Measurements from ENCODE around the gene PPP4R1. TPM values are rescaled to one million over a fixed set of nuclear protein-coding genes. Genes with fewer than 3 reads are reported as not detected.
A peak's percentile ranks its signal among the peaks of the same experiment; 100 is the strongest.

Gene PPP4R1
- total RNA-seq, 1 donor from 2014 or later, result 56.0 TPM

DNA sequence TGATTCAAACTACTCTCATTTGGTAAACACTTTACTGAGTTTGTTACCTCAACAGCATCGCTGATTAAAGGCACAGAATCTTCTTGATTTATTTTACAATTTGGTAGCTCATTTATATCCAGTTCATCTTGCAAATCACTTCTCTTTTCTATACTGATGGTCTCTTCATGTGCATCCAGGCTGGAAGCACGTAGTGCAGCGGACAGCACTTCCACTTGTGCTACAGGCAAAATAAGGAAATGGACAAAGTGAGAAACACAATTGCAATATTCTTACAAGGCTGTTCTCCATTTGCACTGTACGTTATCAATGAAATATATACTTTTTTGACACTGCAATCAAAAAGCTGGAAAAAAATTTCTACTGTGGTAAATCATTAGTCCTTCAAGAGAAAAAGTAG is 51.0 kb downstream of the PPP4R1 start:
- Mint-ChIP-seq H3K4me1 (no peaks in the 10 kb centered on the region), H3K9me3 (no peaks in the 10 kb centered on the region), H3K36me3 (ENCODE audit: low read depth) (peaks cover 30% of the 10 kb centered on the region), H3K27me3 (no peaks in the 10 kb centered on the region), H3K27ac (no peak overlapping the region), H3K4me3 (no peak overlapping the region)
- DNase-seq, result no peak
- intact Hi-C loops (cut with micrococcal nuclease), result no loop called here

- Mint-ChIP-seq H3K4me1 (no peaks in the 10 kb centered on the region), H3K27ac (no peak overlapping the region), H3K9me3 (no peaks in the 10 kb centered on the region), H3K36me3 (ENCODE audit: low read depth) (peaks cover 30% of the 10 kb centered on the region), H3K27me3 (no peaks in the 10 kb centered on the region), H3K4me3 (no peak overlapping the region)
- intact Hi-C loops (cut with micrococcal nuclease), result no loop called here
- DNase-seq, result no peak
Measured at GRCh38 chr18:9562584-9562983, 51.8 kb downstream of the PPP4R1 start.

- no peak for DNase-seq
- Mint-ChIP-seq H3K9me3 (no peaks in the 10 kb centered on the region), H3K4me1 (no peaks in the 10 kb centered on the region), H3K4me3 (no peak overlapping the region), H3K36me3 (ENCODE audit: low read depth) (peaks cover 31% of the 10 kb centered on the region), H3K27ac (no peak overlapping the region), H3K27me3 (no peaks in the 10 kb centered on the region)
- intact Hi-C loops (cut with micrococcal nuclease), result no loop called here
Measured at GRCh38 chr18:9561759-9562158, 52.6 kb downstream of the PPP4R1 start.

DNA sequence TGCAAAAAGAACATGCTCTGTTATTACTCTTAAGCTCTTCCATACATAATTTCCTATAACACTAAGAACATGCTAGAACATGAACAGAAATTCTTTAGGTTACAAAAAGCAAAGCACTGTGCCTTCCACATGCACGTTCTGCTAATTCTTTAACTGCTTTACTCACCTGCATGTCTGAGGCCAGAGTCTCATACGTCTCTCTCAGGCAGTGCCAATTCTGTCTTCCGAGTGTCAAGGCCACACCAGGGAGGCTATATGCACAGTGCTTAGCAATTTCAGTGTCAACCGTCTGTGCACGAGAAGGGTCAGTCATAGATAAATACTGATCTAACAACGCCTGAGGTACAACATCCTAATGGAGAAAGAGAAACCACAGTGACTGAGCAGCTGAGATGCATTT is 55.1 kb downstream of the PPP4R1 start:
- Mint-ChIP-seq H3K36me3 (ENCODE audit: low read depth) (peaks cover 41% of the 10 kb centered on the region), H3K4me1 (peaks cover 1% of the 10 kb centered on the region), H3K9me3 (no peaks in the 10 kb centered on the region), H3K27ac (no peak overlapping the region), H3K4me3 (no peak overlapping the region), H3K27me3 (no peaks in the 10 kb centered on the region)
- no peak for DNase-seq
- intact Hi-C loops (cut with micrococcal nuclease), result no loop called here

DNA sequence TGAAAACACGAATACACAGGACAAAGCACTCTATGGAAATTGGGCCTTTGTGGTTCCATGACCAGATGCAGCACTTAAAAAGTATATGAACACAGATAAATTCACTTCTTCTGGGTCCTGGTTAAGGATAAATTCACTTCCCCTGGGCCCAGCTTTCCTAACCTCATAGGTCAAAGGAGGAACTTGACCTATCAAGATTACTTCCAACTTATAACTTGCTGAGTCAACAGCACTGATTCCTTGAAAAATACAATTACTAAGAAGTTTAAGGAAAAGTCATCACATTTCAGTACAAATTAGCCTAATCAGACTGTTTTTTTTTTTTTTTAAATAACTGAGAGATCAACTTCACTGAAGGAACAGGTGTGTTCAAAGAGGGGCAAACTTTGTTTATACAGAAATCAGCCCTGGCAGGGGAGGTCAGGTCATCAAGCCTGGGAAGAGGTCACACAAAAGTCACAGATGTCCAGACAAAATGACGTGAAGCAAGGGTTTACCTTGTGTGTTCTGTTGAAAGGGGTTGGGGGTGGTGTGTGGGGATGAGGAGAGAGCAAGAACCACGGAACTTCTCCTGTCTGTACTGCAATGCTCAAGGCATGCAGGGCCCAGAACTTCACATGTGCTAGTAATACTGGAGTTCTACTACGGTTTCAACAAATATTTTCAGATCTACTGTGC is 55.8 kb downstream of the PPP4R1 start:
- Mint-ChIP-seq H3K36me3 (ENCODE audit: low read depth) (peaks cover 43% of the 10 kb centered on the region), H3K27ac (peak overlapping the region; percentile 9), H3K9me3 (no peaks in the 10 kb centered on the region), H3K27me3 (no peaks in the 10 kb centered on the region), H3K4me3 (no peak overlapping the region), H3K4me1 (peaks cover 1% of the 10 kb centered on the region)
- no peak for DNase-seq
- intact Hi-C loops (cut with micrococcal nuclease), result no loop called here

- intact Hi-C loops (cut with micrococcal nuclease), result no loop called here
Measured at GRCh38 chr18:9557250-9557943, 57.0 kb downstream of the PPP4R1 start.

DNA sequence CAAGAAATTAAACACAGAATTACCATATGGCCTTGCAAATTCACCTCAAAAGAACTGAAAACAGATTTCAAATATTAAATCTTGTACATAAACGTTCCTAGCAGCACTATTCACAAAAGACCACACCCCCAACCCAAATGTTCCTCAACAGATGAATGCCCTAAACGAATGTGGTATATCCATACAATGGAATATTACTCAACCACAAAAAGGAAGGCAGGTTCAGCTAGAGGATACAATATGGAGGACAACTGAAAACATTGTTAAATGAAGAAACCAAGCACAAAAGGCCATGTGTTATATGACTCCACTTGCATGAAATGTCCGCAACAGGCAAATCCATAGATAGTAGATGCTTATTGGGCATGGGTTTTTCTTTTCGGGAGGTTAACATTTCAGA is 61.7 kb downstream of the PPP4R1 start:
- DNase-seq, result no peak
- Mint-ChIP-seq H3K36me3 (ENCODE audit: low read depth) (peaks cover 58% of the 10 kb centered on the region), H3K4me3 (no peak overlapping the region)

More at GRCh38 chr18:9557250-9557943, 57.0 kb downstream of the PPP4R1 start:
- peaks cover 4% of the 10 kb centered on the region for H3K9me3 Mint-ChIP-seq
- H3K4me3 Mint-ChIP-seq, result no peak overlapping the region
- no peak overlapping the region for H3K27ac Mint-ChIP-seq
- no peaks in the 10 kb centered on the region for H3K27me3 Mint-ChIP-seq
- H3K4me1 Mint-ChIP-seq, result peaks cover 1% of the 10 kb centered on the region
- DNase-seq, result no peak
- peaks cover 47% of the 10 kb centered on the region for H3K36me3 Mint-ChIP-seq (ENCODE audit: low read depth)

DNA sequence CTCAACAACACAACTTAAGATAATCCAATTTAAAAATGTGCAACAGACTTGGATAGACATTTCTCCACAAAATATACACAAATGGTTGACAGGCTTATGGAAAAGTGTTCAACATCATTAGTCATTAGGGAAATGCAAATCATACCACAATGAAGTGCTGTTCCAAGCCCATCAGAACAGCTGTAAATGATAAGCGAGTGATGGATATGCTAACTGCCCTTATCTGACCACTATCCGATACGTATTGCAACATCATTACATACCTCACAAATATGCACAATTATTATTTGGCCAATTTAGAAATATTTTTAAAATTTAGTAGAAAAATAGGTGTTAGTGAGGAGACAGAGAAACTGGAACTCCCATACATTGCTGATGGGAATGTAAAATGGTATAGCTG is 62.2 kb downstream of the PPP4R1 start:
- intact Hi-C loops (cut with micrococcal nuclease), result no loop called here
- Mint-ChIP-seq H3K9me3 (peaks cover 4% of the 10 kb centered on the region), H3K27me3 (no peaks in the 10 kb centered on the region)

More for the DNA sequence above, 61.7 kb downstream of the PPP4R1 start:
- Mint-ChIP-seq H3K27me3 (no peaks in the 10 kb centered on the region), H3K4me1 (peaks cover 1% of the 10 kb centered on the region), H3K9me3 (peaks cover 4% of the 10 kb centered on the region), H3K27ac (no peak overlapping the region)
- intact Hi-C loops (cut with micrococcal nuclease), result no loop called here

DNA sequence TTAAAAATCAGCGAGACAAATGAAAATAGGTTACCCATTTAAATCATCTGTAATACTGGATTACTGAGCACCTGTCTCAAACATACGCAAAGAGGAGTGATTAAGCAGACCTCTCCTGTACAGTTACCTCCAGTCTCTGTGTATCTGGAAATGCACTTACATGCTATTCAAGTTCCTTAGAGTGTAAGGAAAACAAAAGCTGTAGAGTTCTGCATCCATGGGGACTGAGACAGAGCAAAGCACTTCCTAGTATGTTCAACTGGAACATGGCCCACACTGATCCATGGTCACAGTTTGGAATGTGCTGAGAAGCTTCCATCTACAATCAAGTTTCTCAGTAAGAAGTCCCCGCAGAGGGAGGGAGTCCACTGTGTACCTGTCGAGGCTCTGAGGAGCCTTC is 63.9 kb downstream of the PPP4R1 start:
- Mint-ChIP-seq H3K36me3 (ENCODE audit: low read depth) (peaks cover 56% of the 10 kb centered on the region), H3K9me3 (peaks cover 4% of the 10 kb centered on the region), H3K4me1 (peaks cover 1% of the 10 kb centered on the region), H3K4me3 (no peak overlapping the region), H3K27me3 (no peaks in the 10 kb centered on the region), H3K27ac (no peak overlapping the region)
- intact Hi-C loops (cut with micrococcal nuclease), result no loop called here
- DNase-seq, result no peak

More for the DNA sequence above, 62.2 kb downstream of the PPP4R1 start:
- peaks cover 1% of the 10 kb centered on the region for H3K4me1 Mint-ChIP-seq
- H3K4me3 Mint-ChIP-seq, result no peak overlapping the region
- no peak for DNase-seq
- H3K27ac Mint-ChIP-seq, result no peak overlapping the region
- peaks cover 60% of the 10 kb centered on the region for H3K36me3 Mint-ChIP-seq (ENCODE audit: low read depth)

- H3K27me3 Mint-ChIP-seq, result no peaks in the 10 kb centered on the region
- intact Hi-C loops (cut with micrococcal nuclease), result no loop called here
- H3K9me3 Mint-ChIP-seq, result peaks cover 4% of the 10 kb centered on the region
- no peaks in the 10 kb centered on the region for H3K4me1 Mint-ChIP-seq
- no peak for DNase-seq
- H3K36me3 Mint-ChIP-seq (ENCODE audit: low read depth), result peaks cover 51% of the 10 kb centered on the region
- H3K4me3 Mint-ChIP-seq, result no peak overlapping the region
- H3K27ac Mint-ChIP-seq, result no peak overlapping the region
Measured at GRCh38 chr18:9549405-9549804, 65.0 kb downstream of the PPP4R1 start.

GRCh38 chr18:9547782-9548181 is 66.6 kb downstream of the PPP4R1 start:
- H3K9me3 Mint-ChIP-seq, result peaks cover 2% of the 10 kb centered on the region
- no peaks in the 10 kb centered on the region for H3K4me1 Mint-ChIP-seq
- H3K27ac Mint-ChIP-seq, result no peak overlapping the region
- DNase-seq, result no peak
- H3K27me3 Mint-ChIP-seq, result no peaks in the 10 kb centered on the region
- H3K36me3 Mint-ChIP-seq (ENCODE audit: low read depth), result peaks cover 41% of the 10 kb centered on the region
- no peak overlapping the region for H3K4me3 Mint-ChIP-seq
- intact Hi-C loops (cut with micrococcal nuclease), result no loop called here

DNA sequence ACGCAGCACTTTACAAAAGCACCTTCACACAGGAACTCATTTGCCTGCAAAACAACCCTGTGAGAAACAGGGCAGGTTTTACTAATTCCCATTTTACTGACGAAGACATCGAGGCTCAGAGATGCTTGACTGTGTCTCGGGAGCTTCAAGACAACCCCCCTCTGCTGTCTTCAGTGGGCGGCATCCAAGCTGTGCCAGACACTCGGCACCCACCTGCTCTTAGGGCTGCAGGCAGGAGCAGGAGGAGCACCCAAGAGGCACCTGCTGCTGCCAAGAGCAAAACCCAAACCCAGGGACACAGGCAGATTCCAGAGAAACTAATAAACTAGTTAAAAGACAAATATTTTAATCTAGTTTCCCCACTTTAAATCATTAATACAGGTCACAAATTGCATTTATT is 67.9 kb downstream of the PPP4R1 start:
- intact Hi-C loops (cut with micrococcal nuclease), result no loop called here
- no peak for DNase-seq
- Mint-ChIP-seq H3K27ac (no peak overlapping the region), H3K4me3 (no peak overlapping the region), H3K4me1 (no peaks in the 10 kb centered on the region), H3K27me3 (no peaks in the 10 kb centered on the region), H3K36me3 (ENCODE audit: low read depth) (peaks cover 33% of the 10 kb centered on the region), H3K9me3 (no peaks in the 10 kb centered on the region)

DNA sequence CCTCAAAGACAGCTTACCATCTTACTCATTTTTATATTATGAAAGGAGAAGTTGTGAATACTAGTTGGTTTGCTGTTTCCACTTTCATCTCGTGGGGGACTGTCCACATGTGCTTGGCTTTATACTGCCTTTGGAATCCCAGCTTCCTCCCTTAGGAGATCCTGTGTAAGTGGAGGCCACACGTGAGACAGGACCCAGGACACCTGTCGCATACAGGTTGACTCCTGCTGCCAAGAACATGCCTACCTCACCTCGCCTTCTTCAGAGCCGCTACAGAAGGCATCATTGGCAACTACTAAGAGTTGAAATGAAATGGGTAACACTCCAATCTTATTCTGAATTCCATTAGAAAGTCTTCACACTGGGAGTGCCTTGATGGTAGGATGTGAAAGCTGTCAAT is 69.3 kb downstream of the PPP4R1 start:
- H3K4me1 Mint-ChIP-seq, result no peaks in the 10 kb centered on the region

DNA sequence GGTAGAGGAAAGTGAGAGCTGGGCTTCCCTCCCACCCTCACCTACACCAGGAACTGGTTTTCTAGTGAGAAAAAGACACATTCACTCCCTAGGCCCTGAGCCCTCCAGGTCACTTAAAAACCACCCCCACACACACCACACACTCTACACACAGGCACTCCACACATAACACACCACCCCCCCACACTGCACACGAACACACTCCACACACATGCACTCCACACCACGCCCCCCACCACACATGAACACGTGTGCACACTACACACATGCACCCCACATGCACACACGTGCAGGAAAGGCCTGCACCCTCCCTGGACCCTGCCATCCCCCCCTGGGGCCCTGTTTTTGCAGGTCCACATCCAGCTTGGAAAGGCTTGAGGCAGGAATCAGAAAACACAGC is 71.4 kb downstream of the PPP4R1 start:
- no peaks in the 10 kb centered on the region for H3K27me3 Mint-ChIP-seq
- no peaks in the 10 kb centered on the region for H3K9me3 Mint-ChIP-seq
- intact Hi-C loops (cut with micrococcal nuclease), result no loop called here
- H3K36me3 Mint-ChIP-seq (ENCODE audit: low read depth), result peaks cover 13% of the 10 kb centered on the region
- no peaks in the 10 kb centered on the region for H3K4me1 Mint-ChIP-seq
- no peak overlapping the region for H3K4me3 Mint-ChIP-seq
- H3K27ac Mint-ChIP-seq, result no peak overlapping the region
- no peak for DNase-seq

More for the DNA sequence above, 69.3 kb downstream of the PPP4R1 start:
- intact Hi-C loops (cut with micrococcal nuclease), result no loop called here
- no peak for DNase-seq
- H3K27me3 Mint-ChIP-seq, result no peaks in the 10 kb centered on the region
- H3K36me3 Mint-ChIP-seq (ENCODE audit: low read depth), result peaks cover 27% of the 10 kb centered on the region
- no peak overlapping the region for H3K4me3 Mint-ChIP-seq
- no peak overlapping the region for H3K27ac Mint-ChIP-seq
- no peaks in the 10 kb centered on the region for H3K9me3 Mint-ChIP-seq
